Mesodermal cell (in vitro differentiated cells): ENCODE results near the gene COL19A1.

Experiments used
- H3K27ac ChIP-seq: 2 replicates; pipeline ENCODE4 v1.7.0; 2013; ENCODE audit warnings: mild to moderate bottlenecking, low read depth, low read length, moderate library complexity; ENCODE audit not compliant: severe bottlenecking
- H3K36me3 ChIP-seq: 2 replicates; pipeline ENCODE4 v1.7.1; 2013; ENCODE audit warnings: mild to moderate bottlenecking, low read length, moderate library complexity; ENCODE audit not compliant: control insufficient read depth, insufficient read depth
- H3K4me1 ChIP-seq: one replicate; pipeline ENCODE4 v1.7.1; 2013; ENCODE audit warnings: mild to moderate bottlenecking, low read length; ENCODE audit not compliant: insufficient read depth, control insufficient read depth, poor library complexity, severe bottlenecking
- H3K4me3 ChIP-seq: 2 replicates; pipeline ENCODE4 v1.7.0; 2013; ENCODE audit warnings: low read length, control low read depth, mild to moderate bottlenecking; ENCODE audit not compliant: insufficient read depth, poor library complexity, severe bottlenecking; ENCODE audit errors: extremely low read depth
- H3K9me3 ChIP-seq: 2 replicates; pipeline ENCODE4 v1.7.1; 2013; ENCODE audit warnings: mild to moderate bottlenecking, low read length, moderate library complexity; ENCODE audit not compliant: control insufficient read depth
- WGBS, 2 experiments: methylation state at CpG; one replicate each; pipeline ENCODE4 v1.1.5; 2013; ENCODE audit warnings: missing lambda C conversion rate in 2 of 2; ENCODE audit not compliant: insufficient coverage in 2 of 2; 5-methylcytosine and 5-hydroxymethylcytosine counted together

The COL19A1 gene

DNA sequence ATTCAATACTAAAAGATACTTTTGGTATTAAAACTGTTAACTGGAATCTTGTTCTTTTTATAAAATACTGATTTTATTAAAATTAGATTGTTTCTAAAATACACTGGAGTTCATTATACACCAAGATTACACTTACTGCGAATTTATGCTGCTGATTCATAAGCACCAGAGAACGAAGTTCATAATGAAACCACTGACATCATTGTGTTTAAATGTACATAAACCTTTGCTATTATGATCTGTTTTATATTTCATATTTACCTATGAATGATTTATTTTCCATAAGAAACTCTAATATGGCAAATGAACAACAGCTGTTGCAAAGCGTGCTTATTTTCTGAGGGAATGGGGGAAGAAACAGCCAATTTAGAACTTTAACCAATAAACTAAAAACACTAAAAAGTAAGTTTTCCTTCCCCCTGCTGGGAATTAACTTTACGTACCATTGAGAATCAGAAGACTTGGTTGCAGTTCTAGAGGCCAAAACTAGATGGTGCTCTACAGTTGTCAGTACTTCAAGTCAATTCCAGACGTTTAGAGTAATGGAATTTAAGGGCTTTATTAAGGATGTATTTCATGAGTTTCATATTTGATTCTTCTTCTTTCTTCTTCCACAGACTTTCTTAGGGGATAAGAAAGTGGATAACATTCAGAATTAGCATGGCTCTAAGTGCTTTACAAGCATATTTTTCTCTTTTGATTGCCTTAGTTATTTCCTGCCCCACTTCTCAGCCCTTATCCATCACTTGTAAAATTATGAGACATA lies 30.8 kb upstream of the COL19A1 start:
- Histone ChIP-seq H3K9me3 (no peaks in the 10 kb centered on the region), H3K36me3 (no peaks in the 10 kb centered on the region), H3K27ac (no peak overlapping the region), H3K4me3 (no peak overlapping the region), H3K4me1 (no peaks in the 10 kb centered on the region)
- no CpG with 5 or more reads among the region's 5 CpGs for WGBS, 2 experiments

DNA sequence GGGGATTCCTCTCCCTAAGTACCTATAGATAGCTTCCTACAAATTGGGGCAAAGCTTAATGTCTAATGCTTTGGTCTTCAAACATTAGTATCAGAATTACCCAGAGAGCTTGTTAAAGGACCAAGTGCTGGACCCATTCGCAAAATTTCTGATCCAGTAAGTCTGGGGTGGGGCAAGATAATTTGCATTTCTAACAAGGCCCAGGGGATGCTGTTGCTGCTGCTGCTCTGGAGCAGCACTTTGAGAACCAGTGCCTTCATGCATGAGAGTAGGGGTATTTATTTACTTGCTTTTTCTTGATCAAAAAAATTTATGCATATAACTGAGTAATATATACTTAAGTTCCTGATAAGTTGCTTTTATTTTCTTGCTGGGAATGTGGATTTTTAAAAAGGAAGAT lies 24.5 kb upstream of the COL19A1 start:
- Histone ChIP-seq H3K4me1 (no peaks in the 10 kb centered on the region), H3K4me3 (no peak overlapping the region), H3K9me3 (no peaks in the 10 kb centered on the region), H3K36me3 (no peaks in the 10 kb centered on the region), H3K27ac (no peak overlapping the region)
- 60 to 83% methylated on average over 1 of the region's 1 CpG for WGBS, 2 experiments

DNA sequence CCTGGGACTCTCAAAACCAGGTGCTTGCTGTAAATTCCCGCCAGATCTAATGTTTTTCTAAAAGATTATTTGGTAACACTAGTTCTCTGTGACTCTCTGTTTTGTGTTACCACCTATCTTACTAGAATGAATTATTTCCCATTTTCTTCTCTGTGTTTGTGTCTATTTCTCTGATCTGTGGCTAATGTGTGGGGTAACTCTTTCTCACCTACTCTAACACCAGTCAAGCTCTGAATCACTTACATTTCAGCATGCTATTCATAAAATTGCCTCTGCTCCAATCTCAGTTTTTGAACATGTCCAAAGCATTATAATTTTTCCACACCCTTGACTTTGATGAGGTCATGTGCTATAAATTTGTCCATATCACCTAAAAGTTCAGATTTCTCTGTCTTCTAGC lies 23.2 kb upstream of the COL19A1 start:
- no peaks in the 10 kb centered on the region for H3K9me3 ChIP-seq
- H3K27ac ChIP-seq: no peak overlapping the region
- WGBS, 2 experiments: no CpG with 5 or more reads among the region's 1 CpG
- no peak overlapping the region for H3K4me3 ChIP-seq
- no peaks in the 10 kb centered on the region for H3K4me1 ChIP-seq
- H3K36me3 ChIP-seq: no peaks in the 10 kb centered on the region

- no peaks in the 10 kb centered on the region for H3K4me1 ChIP-seq
- no peaks in the 10 kb centered on the region for H3K36me3 ChIP-seq
- H3K9me3 ChIP-seq: no peaks in the 10 kb centered on the region
- no peak overlapping the region for H3K4me3 ChIP-seq
- WGBS, 2 experiments: 81 to 100% methylated on average over 2 of the region's 2 CpGs
- H3K27ac ChIP-seq: no peak overlapping the region
Measured at GRCh38 chr6:69846312-69846711, 20.0 kb upstream of the COL19A1 start.

DNA sequence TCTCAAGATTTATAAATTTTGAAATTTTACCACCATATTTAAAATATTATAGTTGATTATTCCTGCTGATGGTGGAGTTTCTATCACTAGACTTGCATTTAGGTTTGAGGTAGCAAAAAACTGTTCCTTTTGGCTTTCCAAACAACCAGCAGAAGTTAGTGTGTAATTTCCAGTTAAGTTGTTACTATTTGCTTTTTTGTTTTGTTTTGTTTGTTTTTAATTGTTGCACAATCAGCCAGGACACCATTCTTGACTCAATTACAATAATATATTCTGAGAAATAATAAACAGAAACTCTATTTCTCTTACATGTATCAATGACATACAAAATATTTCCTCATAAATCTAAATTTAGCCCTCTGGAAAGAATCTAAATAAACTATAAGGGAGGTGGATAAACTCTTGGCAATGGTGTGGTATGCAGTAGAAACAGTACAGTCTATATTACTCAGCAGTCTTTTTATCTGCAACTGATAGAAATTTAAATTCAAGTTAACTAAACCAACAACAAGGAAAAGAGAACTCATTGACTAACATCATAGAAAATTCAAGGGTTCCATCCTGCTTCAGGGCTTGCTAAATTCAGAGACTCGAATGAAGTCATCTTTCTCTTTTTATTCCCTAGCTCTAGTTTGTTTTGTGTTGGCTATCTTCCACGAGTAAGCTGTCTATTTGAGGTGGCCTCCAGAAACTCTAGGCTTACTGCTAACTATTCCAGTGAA lies 19.4 kb upstream of the COL19A1 start:
- no peaks in the 10 kb centered on the region for H3K9me3 ChIP-seq
- no peaks in the 10 kb centered on the region for H3K4me1 ChIP-seq

DNA sequence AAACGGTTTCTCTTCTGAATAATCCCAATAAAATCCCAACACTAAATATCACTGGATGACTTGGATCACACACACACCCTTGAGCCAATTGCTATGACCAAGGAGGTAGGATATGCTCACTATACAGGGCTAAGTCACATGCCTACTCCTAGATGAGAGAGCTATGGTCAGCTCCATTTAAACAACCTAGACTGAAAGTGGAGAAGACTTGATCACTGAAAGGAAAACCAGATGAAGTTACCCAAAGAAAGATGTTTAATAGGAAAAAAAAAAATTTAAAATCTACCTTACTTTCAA lies 18.9 kb upstream of the COL19A1 start:
- no peaks in the 10 kb centered on the region for H3K9me3 ChIP-seq
- WGBS, 2 experiments: 40% methylated on average over 1 of the region's 1 CpG; no CpG with 5 or more reads in 1 of the 2 experiments
- no peaks in the 10 kb centered on the region for H3K36me3 ChIP-seq
- H3K4me3 ChIP-seq: no peak overlapping the region
- no peaks in the 10 kb centered on the region for H3K4me1 ChIP-seq
- H3K27ac ChIP-seq: no peak overlapping the region

More for the DNA sequence above, 19.4 kb upstream of the COL19A1 start:
- H3K4me3 ChIP-seq: no peak overlapping the region
- WGBS, 2 experiments: 100% methylated on average over 1 of the region's 2 CpGs; no CpG with 5 or more reads in 1 of the 2 experiments
- H3K36me3 ChIP-seq: no peaks in the 10 kb centered on the region
- no peak overlapping the region for H3K27ac ChIP-seq

- no peaks in the 10 kb centered on the region for H3K9me3 ChIP-seq
- WGBS, 2 experiments: 82 to 100% methylated on average over 2 of the region's 4 CpGs
Measured at GRCh38 chr6:69848552-69848951, 17.8 kb upstream of the COL19A1 start.

DNA sequence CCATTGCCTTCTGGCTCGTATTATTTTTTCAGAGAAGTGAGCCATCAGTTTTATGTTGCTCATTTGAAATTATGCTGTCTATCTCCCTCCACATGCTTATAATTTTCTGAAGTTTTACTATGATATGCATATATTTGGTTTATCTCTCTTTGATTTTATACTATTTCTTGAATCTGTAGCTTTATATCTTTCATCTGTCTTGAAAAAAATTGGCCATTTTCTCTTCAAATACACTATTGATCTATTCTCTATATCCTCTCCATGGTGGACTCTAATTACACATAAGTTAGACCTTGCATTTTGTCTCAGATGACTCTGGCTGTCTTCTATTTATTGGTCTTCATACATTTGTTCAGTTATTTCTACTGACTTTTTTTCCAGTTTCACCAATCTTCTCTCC lies 13.7 kb upstream of the COL19A1 start:
- Histone ChIP-seq H3K4me1 (no peaks in the 10 kb centered on the region), H3K9me3 (no peaks in the 10 kb centered on the region), H3K27ac (no peak overlapping the region), H3K36me3 (no peaks in the 10 kb centered on the region), H3K4me3 (no peak overlapping the region)
- WGBS, 2 experiments: no CpG with 5 or more reads among the region's 1 CpG

More at GRCh38 chr6:69848552-69848951, 17.8 kb upstream of the COL19A1 start:
- Histone ChIP-seq H3K4me3 (no peak overlapping the region), H3K4me1 (no peaks in the 10 kb centered on the region), H3K36me3 (no peaks in the 10 kb centered on the region), H3K27ac (no peak overlapping the region)

DNA sequence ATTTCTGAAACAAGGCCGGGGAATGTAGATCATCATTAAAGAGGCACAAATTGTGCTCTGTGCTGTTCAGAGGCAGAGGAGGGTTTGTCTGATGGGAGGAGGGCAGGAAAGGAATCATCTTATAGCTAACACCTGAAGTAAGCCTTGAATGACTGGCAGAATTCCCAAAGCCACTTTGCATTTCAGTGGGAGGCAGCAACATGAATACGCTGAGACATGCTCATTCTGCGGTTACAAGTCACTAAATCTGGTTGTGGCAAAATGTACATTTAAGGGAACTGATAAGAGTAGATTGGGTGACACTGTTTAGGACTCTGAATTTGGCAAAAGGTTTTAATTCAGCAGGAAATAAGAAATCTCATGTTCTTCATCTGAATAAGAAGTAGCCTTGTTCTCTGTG lies 4.4 kb upstream of the COL19A1 start:
- 69 to 75% methylated on average over 2 to 3 of the region's 3 CpGs for WGBS, 2 experiments
- H3K9me3 ChIP-seq: no peaks in the 10 kb centered on the region
- no peaks in the 10 kb centered on the region for H3K36me3 ChIP-seq
- no peak overlapping the region for H3K4me3 ChIP-seq
- no peak overlapping the region for H3K27ac ChIP-seq
- H3K4me1 ChIP-seq: no peaks in the 10 kb centered on the region

GRCh38 chr6:69863766-69864165 lies 2.6 kb upstream of the COL19A1 start:
- no peak overlapping the region for H3K4me3 ChIP-seq
- no peaks in the 10 kb centered on the region for H3K36me3 ChIP-seq
- H3K27ac ChIP-seq: no peak overlapping the region
- H3K4me1 ChIP-seq: no peaks in the 10 kb centered on the region
- H3K9me3 ChIP-seq: no peaks in the 10 kb centered on the region
- WGBS, 2 experiments: 93 to 100% methylated on average over 2 of the region's 2 CpGs

DNA sequence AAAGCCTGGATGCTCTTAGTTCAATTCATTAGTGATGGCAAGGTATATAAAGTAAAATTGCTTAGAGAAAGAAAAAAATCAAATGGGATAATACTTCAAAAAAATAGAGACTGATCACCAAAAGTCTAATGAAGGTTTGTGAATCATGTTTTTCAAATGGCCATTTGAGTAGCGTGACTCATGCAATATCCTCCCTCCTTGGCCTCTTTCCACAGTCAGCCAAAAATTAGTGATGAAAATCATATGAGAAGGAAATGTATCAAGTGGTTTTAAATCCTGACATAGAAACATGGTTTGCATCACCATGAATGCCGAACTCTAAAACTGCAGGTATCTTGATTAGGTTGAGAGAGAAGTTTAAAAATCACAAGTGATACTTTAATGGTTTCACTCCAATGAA lies 1.2 kb upstream of the COL19A1 start:
- Histone ChIP-seq H3K4me1 (no peaks in the 10 kb centered on the region), H3K4me3 (no peak overlapping the region), H3K36me3 (no peaks in the 10 kb centered on the region), H3K27ac (no peak overlapping the region), H3K9me3 (no peaks in the 10 kb centered on the region)
- no CpG with 5 or more reads among the region's 2 CpGs for WGBS, 2 experiments
